Effector CD8-positive, alpha-beta T cell (primary cell): ENCODE measurements around the gene LMCD1.

ENCODE experiments used
- DNase-seq: peaks from one replicate; lab custom pipeline; 2025; lab: John Stamatoyannopoulos, UW

LMCD1 gene

DNA sequence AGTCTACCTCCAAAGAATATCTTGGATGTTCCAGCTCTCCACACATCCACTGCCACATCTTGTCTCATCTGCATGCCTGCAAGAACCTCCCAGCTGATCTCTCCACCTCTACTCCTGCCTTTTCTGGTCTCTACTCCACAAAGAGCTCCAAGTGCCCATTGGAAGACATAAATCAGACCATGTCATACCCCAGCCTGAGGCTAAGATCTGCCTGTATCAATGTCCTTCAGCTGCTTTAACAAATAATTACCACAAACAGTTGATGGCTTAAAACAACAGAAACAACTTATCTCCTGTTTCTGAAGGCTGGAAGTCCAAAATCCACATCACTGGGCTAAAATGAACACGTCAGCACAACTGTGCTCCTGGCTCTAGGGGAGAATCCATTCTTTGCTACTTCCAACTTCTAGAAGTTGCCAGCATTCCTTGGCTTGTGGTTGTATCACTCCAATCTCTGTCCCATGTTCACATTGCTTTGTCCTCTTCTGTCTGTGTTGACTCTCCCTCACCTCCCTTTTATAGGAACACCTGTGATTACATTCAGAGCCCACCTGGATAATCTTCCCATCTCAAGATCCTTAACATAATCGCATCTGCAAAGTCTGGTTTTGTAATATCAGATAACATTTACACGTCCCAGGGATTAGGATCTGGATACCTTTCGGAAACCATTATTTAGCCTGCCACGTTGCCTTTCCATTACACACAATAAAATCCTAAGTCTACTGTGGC is 17.0 kb upstream of the LMCD1 start:
- no peak for DNase-seq

DNA sequence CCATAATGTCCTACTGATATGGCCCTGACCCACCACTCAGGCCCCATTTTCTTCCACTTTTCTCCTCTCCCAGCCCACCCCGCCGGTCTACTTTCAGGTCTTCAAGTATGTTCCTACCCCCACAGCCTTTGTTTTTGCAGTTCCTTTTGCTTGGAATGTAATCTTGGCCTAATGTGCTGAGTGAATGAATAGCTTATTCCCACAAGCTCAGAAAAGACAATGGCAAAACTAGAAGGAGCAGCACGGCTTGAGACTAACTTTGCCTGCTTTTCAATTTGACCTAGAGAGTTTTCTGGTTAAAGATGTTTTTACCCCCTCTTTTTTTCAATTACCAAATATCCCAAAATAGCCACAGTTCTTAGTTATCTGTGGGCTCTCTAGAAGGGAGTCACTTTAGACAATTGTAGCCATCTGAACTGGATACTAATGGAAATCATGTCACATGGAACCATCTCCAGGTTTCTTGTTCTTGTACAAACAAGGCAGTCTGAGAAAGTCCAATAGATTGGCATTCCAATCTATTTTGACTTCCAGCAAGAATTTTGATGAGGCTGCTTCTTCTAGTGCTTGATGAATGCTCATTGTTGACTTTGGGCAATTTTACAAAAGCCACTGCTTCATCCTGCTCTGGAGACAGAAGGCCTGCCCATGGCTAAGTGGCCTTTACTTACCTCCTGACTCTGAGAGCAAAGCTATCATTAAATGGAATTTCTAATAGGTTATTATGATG is 16.3 kb upstream of the LMCD1 start:
- DNase-seq, result no peak

DNA sequence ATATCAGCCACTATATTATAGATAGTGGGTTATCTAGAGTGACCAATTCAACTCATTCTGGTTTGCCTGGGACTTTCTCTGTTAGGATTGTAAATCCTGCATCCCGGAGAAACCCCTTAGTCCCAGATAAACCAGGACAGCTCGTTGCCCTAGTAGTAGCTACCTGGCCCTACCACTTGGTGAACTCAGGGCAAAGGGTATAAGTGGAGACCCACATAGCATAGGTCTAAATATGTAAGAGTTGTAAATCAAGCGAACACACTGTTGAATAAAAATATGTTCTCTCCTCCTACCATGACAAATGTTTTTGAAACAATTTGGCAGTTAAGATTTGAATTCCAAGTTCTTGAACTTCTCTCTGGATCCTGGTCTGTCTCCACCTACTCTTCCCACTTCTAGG is 15.7 kb upstream of the LMCD1 start:
- DNase-seq, result no peak

- no peak for DNase-seq
Observed at GRCh38 chr3:8486434-8486833, 15.2 kb upstream of the LMCD1 start.

- DNase-seq, result no peak
Observed at GRCh38 chr3:8486936-8487335, 14.7 kb upstream of the LMCD1 start.

- no peak for DNase-seq
Observed at GRCh38 chr3:8488411-8488810, 13.2 kb upstream of the LMCD1 start.

DNA sequence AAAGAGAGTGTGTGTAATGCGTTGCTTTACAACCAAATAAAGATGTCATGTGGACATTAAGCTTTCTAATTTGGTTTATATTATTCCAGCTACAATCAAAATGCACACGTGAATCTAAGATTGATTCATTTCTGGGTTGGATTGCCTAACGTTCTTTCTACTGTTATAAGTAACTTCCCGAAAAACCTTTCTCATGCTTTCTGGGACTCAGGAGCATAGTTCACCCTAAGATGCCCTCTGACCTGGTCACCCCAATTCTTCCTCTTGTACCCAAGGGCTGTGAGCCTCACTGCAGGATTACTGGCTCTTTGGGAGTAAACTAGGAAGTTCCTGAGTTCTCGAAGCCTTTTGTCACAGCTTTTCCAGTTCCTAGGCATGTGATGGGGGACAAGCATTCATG is 12.7 kb upstream of the LMCD1 start:
- no peak for DNase-seq

DNA sequence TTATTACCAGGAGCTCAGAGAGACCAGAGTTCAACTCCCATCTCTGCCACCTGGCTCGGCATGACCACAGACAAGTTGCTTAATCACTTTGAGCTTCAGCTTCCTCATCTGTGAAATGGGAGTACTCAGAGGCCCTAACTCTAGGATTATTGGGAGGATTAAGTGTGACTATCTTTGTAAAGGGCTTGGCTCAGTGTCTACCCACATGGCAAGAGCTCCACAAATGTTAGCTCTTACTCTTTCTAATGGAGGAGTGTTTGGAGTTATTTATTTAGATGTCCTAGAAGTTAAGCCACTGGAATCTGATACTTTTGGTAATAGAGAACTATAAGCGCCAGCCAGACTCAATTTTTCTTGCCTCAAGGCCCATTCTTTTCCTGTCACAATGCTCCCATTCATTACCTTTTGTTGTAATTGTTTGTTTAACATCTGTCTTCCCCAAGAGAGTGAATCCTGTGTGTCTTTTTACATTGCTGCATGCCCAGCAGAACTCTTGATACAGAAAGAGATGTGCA is 12.3 kb upstream of the LMCD1 start:
- no peak for DNase-seq

DNA sequence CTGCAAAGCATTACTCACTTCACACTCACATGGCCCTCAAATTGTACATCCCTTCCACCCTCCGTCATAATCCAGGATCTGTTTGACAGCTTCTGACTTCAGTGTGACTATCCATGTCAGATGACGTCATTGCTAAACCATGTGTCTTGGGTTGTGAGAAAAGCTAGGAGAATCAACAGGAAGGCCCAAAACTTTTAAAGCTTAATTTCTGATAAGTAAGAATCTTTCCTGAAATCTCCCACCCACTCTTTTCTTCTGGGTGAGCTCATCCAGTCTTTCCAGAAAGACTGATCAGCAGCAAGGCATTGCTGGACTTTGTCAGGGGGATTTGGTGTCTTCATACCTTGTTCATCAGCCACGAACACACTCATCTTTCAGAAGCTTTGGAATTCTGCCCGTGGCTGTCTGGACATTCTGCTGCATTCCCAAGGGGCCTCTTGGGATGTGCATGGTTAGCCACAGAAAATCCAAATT is 11.5 kb upstream of the LMCD1 start:
- DNase-seq, result no peak

DNA sequence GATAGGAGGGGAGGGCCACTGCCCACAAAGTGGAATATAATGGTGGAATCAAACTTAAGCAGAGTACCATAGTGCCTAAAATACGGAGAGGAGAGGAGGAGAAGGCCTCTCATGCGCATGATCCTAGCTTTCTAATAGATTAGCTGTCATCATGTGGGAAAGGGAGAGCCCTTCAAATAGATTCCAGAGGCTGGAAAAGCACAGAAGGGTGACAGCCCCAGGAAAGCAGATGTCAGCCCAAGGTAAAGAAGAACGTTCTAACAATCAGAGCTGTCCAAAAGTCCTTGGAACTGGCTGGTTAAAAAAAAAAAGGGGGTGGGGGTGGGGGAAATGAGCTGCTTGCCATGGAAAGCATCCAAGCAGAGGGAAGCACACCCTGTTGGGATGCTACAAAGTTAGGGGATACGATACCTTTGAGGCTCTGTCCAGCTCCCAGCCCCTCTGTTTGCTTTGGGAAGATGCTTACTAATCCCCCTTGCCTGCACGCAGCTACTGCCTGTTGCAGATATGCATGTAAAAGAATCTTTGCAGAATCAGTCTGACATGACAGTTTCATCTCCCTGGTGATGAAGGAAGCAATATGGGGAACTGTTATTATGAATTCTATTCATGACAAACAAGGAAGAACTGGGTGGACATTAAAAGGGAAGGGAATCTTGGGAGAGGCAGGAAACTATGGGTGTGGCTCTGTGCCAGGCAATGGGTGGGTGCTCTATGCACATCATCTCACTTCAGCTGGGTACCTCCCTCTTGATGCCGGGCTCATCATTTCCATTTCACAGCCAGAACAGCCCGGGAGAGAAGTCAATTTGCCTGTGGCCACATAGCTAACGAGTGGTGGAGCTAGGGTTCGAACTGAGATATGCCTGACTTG is 10.1 kb upstream of the LMCD1 start:
- no peak for DNase-seq

DNA sequence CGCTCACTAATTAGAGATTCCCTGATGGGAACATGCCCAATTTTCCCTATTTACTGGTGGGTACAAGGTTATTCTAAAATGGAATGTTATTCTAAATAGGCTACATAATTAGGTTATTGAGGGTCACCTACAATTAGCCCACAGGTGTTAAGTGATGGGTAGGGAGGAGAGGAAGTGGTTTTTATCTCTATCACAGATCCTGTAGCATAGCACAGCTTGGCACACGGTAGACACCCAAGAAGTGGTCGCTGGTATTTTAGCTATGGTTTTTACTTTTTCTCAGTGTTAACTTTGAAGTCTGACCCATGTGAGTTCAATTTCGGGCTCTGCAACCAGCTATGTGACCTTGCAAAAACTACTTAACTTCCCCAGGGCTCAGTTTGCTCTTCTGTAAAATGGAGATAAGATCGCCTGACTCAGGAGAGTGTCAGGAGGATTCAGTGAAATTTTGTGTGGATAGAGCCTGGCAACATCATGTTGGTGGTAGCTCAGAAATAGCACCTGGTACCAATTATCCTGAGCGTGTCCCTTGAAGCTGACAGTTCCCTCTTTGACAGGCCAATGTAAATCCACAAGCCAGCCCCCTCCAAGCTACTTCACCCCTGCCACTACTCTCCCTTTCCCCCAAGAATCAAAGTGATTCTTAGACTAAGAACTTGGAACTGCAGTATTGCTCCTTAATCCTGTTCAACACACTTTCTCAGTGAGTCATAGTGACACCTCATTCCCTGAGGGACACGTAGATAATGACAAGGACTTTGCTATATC is 8.7 kb upstream of the LMCD1 start:
- no peak for DNase-seq

GRCh38 chr3:8493744-8494143 is 7.9 kb upstream of the LMCD1 start:
- no peak for DNase-seq

- no peak for DNase-seq
Observed at GRCh38 chr3:8494327-8494726, 7.3 kb upstream of the LMCD1 start.

GRCh38 chr3:8497582-8497981 is 4.0 kb upstream of the LMCD1 start:
- no peak for DNase-seq

DNA sequence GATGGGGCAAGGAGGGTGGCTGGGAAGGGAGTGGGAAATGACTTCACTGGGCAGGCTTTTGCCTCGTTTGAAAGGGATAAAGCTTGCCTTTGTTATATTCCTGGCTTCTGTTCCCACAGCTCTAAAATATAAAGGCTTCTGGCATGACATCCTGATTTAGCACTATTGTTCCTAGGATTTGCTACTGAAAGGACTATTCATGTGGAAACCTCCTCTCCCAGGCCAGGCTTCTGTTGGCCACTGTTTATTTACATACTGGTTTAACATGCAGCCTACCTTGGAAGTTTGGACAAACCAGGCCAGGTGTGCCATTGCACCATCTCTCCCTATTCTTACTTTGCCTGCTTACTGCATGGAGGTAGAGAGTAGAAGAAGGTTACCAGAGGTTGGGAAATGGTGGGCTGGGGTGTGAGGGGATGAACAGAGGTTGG is 2.4 kb upstream of the LMCD1 start:
- no peak for DNase-seq

DNA sequence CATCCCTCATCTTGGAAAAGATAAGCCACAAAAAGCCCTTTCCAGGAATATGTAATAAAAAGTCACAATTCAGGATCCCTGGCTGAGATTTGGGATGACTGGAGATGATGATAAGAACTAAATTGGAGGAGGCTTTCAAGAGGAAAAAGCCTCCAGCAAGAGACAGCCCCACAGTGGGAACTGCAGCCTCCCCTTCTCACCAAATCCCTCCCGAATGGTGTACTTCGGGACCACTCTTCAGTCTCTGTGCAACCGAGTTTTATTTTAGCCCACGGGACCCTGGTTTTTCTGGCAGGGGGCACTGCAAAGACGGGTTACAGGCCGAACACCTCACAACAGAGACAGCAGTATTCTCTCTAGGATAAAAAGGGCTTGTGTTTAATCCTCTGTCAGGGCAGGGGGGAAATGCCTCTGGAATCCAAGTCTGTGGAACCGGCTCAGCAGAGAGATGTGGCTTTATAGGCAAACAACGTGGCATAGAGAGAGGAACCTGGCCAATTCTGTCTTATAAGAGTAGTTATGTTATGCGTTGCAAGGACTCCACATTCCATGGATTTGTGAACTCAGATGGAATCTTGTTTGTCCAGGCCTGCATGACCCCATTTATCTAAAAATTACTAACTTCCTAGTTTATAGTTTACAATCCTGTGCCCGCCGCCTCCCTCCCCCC is 1.2 kb upstream of the LMCD1 start:
- DNase-seq, result no peak

DNA sequence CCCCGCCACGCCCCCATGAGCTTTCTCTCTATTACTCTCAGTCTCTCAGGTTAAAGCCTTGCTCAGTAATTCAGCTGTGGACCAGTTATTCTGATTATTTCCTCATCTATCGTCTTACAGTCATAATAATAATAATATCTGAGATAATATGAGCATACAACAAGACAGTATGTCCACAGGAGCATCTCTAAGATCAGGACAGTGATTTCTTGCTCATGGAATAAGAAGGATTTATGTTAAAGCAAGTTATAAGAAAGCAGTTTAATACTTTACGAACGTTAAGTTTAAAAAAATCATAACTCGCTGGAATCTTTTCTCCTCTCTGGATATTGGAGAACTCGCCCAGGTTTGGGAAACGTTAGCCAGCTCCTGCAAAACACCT is 643 bp upstream of the LMCD1 start:
- DNase-seq, result no peak

DNA sequence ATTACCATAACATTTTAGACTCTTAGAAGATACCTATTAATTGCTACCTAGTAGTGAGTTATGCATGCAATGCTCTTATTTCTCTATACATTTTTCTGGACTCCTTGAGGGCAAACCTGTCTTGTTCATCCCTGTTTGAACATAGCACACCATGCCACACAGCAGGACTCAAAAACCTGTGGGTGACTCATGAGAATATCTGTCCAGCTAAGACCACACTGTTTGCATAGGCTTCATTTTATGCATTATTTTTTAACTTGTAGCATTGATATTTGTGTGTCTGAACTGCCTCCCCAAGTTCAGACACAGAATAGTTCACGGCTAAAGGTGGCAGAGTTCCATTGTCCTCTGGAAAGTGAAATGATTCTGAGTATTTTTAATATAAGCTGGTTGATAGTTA is 1.8 kb downstream of the LMCD1 start:
- DNase-seq, result no peak

DNA sequence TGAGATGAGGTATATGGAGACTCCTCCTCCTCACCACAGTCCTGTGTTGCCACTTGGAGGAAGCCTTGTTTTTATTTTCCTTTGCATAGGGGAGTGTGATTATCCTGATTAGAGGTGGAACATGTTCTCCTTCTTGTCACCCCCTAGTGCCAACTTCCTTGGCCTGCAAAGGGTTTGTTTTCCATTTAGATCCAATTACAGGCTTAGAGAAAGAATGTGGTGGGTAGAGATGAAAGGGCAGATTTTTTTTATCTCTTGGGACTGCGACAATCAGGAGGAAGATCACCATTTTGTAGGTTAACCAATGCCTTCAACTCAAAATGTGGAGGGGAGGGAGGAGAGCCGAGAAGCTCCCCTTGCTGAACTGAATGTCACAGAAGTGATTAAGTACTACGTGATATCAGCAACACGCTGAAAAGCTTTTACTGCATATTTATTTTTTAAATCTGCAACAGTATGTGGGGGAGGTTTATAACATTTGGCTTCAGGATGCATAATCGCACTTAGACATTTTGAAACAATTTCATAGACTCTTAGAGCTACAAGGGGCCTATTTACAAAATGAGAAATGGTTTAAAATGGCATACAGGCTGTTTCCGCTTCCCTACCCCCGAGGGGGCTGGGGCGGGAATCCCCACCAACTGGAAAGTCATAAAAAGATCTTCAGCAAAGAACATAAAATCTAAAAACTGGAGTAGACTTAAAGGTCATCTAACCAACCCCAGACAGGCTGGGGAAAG is 2.4 kb downstream of the LMCD1 start:
- DNase-seq, result no peak

GRCh38 chr3:8504611-8504973 is 3.0 kb downstream of the LMCD1 start:
- DNase-seq, result no peak
